Measurements from ENCODE around the gene PSME2. TPM values are rescaled to one million over a fixed set of nuclear protein-coding genes. Genes with fewer than 3 reads are reported as not detected.
A peak's percentile ranks its signal among the peaks of the same experiment; 100 is the strongest.

The PSME2 gene
- polyA plus RNA-seq, 4 donors, result 150 to 177 (median 159) TPM

DNA sequence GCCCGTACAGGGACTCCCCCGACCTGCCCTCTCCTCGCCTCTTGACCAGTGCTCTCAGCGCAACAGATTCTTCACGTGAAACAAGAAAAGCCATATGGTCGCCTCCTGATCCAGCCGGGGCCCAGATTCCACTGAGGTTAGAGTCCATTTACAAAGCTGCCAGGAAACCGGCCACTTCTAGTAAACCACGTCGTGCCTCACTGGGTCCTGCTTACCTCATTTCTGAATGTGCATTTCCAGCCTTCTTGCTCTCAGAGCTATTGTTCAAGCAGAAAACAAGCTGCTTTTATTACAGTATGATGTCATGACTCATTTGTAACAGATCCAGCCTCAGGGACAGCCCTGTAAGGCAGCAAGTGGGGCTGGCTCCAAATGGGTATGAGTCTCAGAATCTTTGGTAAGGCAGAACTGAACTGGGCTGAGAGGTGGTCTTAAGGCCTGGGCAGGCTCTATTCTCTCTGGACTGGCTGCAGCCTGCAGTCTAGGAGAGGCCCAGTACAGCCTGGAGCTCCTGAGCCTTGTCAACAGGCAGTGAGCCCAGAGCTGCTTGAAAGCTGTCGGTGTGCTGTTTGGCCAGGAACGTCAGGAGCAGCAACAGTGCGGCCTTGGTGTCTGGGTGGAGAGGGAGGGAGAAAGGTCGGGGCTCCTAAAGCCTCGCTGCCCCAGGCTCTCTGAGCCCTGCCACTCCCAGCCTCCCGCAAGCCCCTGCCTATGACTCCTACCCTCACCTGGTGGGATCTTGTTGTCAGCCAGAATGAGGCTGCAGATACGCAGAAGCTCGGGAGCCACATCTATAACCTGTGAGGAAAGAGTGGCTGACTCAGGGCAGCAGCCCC, 33.8 kb upstream of the PSME2 start:
- no peak for DNase-seq (ENCODE audit: low read depth in 4 of 4, low spot score in 2 of 4)

DNA sequence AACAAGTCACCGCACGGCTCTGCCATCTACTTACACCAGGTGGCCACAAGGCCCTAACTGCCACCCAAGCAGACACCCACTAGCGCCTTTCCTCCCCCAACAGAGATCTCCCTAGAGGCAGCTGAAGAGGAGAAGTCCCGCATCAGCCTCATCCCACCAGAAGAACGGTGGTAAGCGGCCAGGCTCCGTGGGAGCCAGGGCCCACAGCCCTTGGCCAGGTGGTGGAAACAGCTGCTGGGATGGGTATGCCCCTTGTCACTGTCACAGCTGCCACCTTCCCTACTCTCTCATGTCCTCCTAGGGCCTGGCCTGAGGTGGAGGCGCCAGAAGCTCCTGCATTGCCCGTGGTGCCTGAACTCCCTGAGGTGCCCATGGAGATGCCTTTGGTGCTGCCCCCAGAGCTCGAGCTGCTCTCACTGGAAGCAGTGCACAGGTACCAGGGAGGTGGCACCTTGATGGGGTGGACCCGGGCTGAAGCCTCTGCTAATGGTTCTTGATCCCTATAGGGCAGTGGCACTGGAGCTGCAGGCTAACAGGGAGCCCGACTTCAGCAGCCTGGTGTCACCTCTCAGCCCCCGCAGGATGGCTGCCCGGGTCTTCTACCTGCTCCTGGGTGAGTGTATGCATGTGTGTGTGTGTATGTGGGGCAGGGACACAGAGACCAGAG, 33.0 kb upstream of the PSME2 start:
- DNase-seq (ENCODE audit: low read depth in 4 of 4, low spot score in 2 of 4), result no peak

DNA sequence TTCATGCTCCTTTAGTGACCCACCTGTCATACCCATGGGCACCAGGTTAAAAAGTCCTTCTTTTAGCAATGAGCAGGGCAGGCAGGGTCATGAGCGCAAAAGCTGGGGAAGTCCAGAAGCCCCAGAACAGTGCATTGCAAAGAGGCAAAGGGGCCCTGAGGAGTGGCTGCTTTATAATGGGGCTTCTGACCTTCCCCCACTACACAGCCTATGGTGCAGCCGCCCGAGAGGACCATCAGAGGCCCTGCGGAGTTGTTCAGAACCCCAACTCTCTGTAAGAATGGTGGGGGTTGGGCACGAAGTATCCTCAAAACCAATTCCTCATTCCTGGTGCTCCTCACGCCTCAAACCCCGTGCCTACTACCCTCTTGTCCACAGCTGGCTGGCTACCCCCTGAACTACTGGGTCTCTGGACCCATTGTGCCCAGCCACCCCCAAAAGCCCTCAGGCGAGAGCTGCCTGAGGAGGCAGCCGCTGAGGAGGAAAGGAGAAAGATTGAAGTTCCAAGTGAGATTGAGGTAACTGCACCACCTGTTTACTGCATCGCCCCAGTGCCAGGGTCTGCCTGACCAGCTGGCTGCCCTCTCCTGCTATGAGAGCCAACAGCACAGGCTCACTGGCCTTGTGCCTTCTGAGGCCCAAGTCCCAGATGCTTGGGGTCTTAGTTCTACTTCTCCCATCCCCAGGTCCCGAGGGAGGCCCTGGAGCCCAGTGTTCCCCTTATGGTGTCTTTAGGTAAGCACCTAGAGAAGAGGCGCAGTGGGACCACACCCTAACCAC, 32.2 kb upstream of the PSME2 start:
- DNase-seq (ENCODE audit: low read depth in 4 of 4, low spot score in 2 of 4), result no peak

DNA sequence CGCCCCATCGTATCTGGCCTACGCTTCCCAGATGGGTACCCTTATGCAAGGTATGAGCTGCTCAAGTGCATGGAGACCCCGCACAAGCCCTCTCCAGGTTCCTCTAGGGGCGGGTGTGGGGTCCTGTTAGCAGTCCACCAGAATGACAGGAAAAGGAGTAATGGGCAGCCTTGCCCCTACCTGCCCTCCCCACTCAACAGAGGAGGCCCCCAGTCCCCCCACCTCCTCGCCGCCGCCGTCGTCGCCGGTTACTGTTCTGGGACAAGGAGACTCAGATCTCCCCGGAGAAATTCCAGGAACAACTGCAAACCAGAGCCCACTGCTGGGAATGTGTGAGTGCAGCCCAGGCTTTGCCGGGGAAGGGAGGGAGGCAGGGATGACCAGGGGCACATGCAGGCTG, 31.5 kb upstream of the PSME2 start:
- DNase-seq (ENCODE audit: low read depth in 4 of 4, low spot score in 2 of 4), result no peak

DNA sequence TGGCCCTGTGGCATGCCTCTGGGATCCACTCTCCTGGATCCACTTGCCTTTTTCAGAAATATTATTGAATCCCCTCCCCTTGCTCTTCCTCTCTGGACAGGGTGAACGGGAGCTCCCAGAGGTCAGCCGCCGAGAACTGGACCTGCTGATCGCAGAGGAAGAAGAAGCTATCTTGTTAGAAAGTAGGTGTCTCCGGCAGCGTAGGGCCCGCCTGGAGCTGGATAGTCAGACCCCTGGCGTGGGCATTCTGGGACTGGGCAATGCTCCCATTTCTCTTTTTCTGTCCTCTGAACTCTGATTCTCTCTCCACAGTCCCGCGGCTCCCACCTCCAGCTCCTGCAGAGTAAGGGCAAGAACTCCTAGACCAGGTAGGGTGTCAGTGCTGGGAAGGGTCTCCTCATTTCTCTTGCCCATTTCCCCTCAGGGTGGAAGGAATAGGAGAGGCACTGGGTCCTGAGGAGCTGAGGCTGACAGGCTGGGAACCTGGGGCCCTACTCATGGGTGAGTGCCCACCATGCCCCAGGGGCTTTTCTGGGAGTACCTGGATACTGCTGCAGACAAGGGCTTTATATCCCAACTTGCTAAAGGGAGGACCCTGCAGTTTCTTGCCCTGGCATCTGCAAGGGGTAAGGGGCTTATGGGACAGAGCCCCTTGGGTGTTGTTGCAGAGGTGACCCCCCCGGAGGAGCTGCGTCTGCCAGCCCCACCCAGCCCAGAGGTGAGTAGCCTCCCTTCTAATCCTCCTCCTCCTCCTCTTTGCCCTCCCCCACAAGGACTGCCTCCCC, 30.8 kb upstream of the PSME2 start:
- no peak for DNase-seq (ENCODE audit: low read depth in 4 of 4, low spot score in 2 of 4)

DNA sequence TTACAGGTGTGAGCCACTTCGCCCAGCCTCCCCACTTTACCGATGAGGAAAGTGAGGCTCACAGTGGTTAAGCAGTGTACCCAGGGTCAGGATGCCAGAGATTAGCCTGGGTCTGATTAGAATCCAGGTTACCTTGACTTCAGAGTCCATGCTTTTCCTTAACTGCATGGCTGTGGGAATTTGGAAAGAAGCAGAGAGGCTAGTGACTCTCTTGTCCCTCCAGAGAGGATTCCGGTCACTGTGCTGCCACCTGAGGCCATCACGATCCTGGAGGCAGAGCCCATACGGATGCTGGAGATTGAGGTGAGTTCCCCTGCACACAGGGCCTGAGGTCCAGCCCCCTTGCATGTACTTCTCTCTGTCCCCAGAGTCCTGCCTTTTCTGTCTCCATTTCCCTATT, 30.2 kb upstream of the PSME2 start:
- no peak for DNase-seq (ENCODE audit: low read depth in 4 of 4, low spot score in 2 of 4)

DNA sequence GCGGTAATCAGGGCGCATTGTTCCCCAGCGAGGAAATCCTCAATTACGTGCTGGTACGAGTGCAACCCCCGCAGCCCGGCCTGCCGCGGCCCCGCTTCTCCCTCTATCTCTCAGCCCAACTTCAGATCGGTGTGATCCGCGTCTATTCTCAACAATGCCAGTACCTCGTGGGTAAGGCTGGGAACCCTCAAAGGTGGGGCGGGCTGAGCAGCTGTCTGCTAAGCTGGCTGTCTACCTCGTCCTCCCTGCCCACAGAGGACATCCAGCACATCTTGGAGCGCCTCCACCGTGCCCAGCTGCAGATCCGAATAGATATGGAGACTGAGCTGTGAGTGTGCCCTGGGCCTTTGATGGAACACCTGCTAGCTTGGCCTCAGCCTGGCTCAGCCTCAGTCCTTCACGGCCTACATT, 26.5 kb upstream of the PSME2 start:
- DNase-seq (ENCODE audit: low read depth in 4 of 4, low spot score in 2 of 4), result no peak

DNA sequence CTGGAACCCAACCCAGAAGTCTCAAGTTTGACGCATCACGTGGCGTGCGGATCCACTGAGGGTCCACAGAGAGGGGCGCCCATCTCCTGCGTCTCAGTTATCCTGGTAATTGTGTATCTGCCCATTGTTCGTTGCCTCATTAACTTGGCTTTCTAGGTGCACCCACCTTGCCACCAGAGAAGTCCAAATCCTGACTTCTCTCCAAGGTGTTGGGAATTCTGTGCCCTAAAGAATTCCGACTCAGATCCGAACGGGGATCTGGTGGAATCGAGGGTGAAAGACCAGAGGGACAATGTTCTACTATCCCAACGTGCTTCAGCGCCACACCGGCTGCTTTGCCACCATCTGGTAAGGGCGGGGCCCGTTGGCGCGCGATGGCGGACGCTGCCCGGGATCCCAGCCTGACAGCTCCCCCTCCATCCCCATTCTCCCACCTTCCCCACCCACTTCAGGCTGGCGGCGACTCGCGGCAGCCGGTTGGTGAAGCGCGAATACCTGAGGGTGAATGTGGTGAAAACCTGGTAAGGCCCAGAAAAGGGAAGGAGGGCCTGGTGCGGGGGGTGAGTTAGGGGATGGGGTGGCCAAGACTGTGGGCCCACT, 26.0 kb upstream of the PSME2 start:
- DNase-seq (ENCODE audit: low read depth in 4 of 4, low spot score in 2 of 4), result no peak

DNA sequence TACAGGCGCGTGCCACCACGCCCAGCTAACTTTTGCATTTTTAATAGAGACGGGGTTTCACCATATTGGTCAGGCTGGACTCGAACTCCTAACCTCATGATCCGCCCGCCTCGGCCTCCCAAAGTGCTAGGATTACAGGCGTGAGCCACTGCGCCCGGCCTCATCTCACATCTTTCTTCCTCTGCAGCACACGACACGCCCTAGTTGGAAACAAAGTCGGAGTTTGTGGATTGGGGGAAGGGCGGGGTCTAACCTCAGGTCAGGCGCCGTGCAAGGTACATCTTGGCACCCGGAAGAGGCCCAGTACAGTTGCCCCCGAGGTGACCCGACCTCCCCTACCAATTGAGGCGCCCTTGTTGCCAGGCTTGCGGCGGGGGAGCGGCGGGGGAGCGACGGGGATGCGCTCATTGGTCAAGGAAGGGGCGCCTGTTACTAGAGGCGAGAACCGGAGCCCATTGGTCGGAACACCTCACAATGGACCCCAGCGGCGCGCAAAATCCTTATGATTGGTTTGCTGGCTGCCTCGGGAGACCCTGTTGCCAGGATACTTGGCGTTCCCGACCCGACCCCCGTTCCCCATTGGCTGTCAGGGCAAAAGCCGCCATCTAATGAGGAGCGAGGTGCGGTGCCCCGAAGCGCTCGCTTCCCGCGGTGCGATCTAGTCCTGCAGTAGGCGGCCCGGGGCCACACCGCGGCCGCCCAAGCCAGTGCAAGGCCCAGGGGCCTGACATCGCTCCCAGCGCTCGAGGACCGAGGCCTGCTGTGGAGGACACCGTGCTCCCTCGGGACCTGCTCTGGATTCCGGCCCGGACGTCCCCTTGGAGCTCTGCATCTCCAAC, 25.2 kb upstream of the PSME2 start, which contains the start of gene REC8:
Gene REC8, plus strand, starts transcription at position 659 of the 839 bp plus-strand sequence. CDS start 473 bp downstream, outside the sequence.
- DNase-seq (ENCODE audit: low read depth in 4 of 4, low spot score in 2 of 4), result peak; percentile 77 to 92 (median 81)

DNA sequence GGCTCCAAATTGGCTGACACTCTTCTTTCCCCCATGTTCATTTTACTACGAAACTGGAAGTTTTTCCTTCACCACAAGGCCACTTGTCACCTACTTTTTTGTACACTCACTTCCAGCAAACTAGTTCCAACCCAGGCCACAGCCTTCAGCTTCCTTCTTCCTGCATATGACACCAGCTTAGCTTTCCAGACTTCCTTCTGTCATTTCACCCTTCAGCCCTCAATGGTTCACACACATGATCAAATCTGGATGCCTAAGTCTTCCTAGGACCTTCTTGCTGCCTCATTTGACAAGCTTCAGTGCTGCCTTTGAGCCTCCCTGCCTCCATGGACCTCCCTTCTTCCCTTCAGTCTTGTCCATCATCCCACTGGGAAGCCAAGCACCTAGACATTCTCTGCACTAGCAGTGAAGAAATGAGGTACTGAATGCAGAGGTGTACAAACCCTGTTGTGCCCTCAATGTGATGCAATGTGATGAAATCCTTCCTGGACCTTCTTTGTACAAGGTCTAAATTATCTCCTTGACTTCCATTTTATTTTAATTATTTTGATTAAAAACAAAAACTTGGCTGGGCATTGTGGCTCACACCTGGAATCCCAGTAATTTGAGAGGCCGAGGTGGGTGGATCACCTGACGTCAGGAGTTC, 21.2 kb upstream of the PSME2 start:
- no peak for DNase-seq (ENCODE audit: low read depth in 4 of 4, low spot score in 2 of 4)

DNA sequence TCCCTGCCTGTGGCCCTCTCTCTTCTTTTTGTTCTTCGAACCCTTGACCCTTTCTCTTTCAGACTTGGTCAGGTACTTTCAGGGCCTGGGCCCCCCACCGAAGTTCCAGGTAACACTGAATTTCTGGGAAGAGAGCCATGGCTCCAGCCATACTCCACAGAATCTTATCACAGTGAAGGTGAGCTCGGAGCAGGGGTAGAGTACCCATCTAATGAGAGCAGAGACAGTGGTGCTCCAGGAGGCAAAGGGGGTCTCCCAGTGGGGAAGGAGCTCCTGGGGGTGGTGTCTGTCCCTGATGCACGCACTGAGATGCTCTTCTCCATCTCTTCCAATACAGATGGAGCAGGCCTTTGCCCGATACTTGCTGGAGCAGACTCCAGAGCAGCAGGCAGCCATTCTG, 19.4 kb upstream of the PSME2 start:
- no peak for DNase-seq (ENCODE audit: low read depth in 4 of 4, low spot score in 2 of 4)

DNA sequence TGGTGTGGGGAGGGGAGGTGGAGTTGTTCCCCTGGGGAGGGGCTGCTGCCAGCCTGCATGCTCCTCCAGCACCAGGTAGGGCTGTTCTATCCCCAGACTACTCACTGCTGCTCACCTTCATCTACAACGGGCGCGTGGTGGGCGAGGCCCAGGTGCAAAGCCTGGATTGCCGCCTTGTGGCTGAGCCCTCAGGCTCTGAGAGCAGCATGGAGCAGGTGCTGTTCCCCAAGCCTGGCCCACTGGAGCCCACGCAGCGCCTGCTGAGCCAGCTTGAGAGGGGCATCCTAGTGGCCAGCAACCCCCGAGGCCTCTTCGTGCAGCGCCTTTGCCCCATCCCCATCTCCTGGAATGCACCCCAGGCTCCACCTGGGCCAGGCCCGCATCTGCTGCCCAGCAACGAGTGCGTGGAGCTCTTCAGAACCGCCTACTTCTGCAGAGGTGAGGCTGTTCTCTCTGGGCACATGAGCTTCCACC, 18.1 kb upstream of the PSME2 start:
- DNase-seq (ENCODE audit: low read depth in 4 of 4, low spot score in 2 of 4), result no peak

DNA sequence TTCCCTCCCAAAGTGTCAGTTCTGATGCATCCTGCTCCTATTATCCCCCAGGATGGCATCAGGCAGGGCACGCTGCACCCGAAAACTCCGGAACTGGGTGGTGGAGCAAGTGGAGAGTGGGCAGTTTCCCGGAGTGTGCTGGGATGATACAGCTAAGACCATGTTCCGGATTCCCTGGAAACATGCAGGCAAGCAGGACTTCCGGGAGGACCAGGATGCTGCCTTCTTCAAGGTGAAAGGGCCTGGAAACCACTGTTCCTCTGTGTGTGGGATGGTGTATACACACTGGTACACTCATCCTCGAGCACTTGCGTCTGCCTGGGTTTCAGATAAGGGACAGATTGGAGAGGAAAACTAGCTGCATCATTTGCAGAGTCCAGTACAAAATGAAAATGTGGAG, 15.7 kb upstream of the PSME2 start:
- no peak for DNase-seq (ENCODE audit: low read depth in 4 of 4, low spot score in 2 of 4)

DNA sequence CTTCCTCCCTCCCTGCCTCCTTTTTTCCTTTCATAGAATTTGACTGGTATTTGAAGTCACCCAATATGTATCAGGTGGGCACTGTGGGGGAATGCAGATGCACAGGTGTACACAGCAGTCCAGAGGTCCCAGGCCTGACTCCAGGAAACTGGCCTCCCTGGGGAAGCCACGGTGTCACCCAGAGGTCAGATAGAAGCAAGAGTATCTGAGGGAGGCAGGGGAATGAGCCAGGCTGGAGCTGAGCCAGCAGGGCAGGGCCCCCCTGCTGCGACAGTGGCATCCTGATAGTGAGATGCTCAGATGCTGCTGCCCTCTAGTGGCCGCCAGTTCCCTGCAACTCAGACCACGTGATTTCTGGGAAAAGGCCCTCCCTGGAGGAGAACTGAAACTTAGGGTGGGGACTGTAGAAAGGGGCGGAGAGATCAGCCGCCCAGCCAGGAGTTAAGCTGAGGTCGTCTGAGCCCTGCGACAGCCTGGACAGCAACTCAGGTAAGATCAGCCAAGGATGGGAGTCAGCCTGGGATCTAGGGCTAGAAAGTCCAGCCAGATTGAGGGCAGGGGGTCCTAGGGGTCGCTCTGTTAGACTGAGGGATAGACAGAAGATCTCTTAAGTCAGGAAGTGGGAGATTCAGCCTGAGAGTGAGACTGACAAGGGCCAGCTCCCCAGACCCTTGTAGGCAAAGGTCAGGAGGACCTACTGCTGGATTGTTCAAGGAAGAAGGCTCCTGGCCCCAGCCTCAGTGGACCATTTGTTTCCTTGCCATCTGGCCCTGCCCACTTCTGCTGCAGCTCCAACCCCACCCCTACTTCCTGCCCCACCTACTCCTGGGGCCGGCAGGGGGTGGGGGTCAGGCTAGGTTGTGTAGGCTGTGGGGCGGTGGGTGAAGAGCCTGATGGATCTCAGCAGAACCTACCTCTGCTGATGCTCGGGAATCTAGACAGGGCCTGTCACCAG, 14.7 kb upstream of the PSME2 start, which contains the start of gene IRF9:
Gene IRF9, plus strand, starts transcription at position 416 of the 955 bp plus-strand sequence. CDS start 880 bp downstream, outside the sequence.
- DNase-seq (ENCODE audit: low read depth in 4 of 4, low spot score in 2 of 4), result peak; percentile 91 to 96 (median 92)

DNA sequence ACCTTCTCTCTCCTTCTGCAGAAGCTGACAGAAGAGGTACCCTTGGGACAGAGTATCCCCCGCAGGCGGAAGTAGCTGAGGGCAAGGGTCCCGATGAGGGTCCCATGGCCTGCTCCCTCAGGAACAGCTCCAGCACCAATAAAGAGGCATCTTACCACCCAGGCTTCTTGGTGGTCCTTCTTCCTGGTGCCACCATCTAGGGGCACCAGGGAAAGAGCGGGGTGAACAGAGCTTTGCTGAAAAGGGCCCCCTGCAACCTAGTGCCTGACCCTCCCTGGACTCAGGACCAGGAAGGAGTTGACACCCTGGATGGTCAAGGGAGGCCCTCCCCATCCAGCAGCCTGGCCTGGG, 14.1 kb upstream of the PSME2 start:
- no peak for DNase-seq (ENCODE audit: low read depth in 4 of 4, low spot score in 2 of 4)

DNA sequence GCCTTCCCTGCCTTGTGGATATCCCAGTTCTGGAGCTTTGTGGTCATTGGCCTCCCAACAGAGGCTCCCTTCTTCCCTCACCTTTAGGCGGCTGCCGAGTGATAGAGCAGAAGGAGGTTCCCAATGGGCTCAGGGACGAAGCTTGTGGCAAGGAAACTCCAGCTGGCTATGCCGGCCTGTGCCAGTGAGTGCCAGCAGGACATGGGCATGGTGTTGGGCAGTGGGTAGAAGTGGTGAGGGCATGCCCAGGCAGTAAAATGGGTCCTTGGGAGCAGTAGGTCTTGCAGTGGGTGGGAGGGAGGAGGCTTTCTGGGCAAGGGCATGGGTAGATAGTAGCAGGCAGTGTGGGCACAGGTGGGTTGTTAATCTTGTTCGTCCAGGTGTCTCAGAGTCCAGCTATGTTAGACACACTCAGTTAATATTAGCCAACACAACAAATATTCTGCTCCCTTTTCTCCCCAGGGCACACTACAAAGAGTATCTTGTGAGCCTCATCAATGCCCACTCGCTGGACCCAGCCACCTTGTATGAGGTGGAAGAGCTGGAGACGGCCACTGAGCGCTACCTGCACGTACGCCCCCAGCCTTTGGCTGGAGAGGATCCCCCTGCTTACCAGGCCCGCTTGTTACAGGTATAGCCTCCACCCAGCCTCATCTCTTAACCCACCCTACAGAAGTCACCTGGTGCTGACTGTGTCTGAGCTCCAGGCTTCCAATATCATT, 13.5 kb upstream of the PSME2 start:
- no peak for DNase-seq (ENCODE audit: low read depth in 4 of 4, low spot score in 2 of 4)

DNA sequence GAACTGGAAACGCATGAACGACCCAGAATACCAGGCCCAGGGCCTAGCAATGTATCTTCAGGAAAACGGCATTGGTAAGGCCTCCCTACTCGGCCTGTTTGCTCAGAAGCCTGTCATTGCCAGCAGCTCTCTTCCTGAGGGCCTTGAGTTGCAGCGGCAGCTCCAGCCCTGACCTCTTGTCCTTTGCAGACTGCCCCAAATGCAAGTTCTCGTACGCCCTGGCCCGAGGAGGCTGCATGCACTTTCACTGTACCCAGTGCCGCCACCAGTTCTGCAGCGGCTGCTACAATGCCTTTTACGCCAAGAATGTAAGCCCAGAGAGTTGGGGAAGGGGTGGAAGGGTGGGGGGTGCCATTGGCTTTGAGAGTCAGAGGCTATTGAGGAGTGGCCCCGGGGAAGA, 10.9 kb upstream of the PSME2 start:
- no peak for DNase-seq (ENCODE audit: low read depth in 4 of 4, low spot score in 2 of 4)
